DMS153 treated with DMSO at 0.1 percent for 48 hours (cell line): ENCODE data around the gene THOC6.
"Not testable (repeated sequence)": the region's sequence is repeated elsewhere in the genome, so short reads cannot be mapped to it uniquely, and the experiment has no call there.

Experiments
- DNase-seq: peaks from one replicate; lab custom pipeline; 2025; ENCODE audit not compliant: unreplicated experiment; lab: John Stamatoyannopoulos, UW

The THOC6 gene

DNA sequence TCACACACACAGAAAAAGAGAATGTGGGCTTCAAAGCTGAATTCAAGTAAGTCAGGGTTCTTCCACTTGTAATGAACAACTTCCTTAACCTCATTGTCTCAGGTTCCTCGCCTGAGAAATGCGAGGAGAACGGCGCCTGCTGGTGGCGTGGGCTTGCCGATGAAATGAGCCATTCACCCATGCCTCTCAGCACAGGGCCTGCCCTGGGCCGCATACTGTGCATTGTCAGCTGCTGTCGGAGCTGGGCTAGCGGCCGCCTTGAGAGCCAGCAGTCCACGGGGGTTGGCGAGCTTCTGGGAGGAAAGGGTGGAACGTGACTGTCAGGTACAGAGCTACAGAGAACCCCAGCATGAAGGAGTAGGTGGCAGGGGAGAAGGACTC, 29.5 kb downstream of the THOC6 start:
- not testable (repeated sequence) for DNase-seq

DNA sequence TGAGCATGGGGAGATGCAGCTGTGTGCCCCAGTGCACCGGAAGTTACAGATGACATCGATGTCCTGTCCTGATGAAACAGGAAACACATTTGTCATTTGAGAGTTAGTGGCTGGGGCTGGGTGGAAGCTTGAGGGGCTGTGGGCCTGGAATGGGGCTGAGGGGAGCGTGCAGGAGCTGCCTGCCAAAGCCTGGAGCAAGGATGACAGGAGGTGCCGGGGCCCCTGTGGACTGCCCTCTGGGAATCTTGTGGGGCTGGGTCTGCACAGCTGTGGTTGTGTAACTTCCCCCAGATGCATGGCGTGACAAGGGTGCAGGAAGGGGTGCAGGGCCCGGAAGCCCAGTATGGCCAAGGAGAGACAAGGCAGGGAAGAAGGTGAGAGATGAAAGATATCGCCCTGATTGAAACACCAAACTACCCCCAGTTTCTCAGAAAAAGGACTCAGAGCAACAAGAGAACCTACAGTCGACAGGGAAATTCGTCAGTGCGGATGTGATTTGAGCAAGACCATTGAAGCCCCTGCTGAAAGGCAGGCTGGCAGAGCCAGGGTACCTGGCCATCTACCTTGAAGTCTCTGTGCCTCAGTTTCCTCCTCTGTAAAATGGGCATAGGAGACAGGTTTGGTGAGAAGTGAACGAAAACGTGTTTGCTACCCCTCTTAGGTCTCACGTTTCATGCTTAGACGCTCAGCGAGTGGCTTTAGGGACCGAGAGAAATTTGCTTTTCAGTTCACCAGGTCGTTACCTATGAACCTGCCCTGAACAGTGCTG, 31.3 kb downstream of the THOC6 start:
- DNase-seq, result no peak

DNA sequence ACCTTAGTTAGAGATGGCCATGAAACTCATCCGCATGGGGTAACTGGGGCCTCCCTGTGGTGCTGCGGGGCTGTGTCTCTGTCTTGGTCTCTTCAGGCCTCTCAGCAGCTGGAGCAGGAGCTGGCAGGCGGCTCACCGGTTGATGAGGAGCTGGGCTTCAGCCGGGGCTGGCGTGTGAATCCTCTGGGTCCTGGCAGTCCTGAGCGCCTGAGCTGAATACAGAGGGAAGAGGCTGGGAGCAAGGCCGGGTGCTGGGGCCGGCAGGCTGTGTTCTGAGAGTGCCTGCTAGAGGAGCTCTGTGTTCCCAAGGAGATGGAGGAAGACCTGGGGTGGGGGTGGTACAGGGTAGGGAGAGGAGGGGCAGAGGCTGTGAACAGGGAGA, 31.9 kb downstream of the THOC6 start:
- not testable (repeated sequence) for DNase-seq

DNA sequence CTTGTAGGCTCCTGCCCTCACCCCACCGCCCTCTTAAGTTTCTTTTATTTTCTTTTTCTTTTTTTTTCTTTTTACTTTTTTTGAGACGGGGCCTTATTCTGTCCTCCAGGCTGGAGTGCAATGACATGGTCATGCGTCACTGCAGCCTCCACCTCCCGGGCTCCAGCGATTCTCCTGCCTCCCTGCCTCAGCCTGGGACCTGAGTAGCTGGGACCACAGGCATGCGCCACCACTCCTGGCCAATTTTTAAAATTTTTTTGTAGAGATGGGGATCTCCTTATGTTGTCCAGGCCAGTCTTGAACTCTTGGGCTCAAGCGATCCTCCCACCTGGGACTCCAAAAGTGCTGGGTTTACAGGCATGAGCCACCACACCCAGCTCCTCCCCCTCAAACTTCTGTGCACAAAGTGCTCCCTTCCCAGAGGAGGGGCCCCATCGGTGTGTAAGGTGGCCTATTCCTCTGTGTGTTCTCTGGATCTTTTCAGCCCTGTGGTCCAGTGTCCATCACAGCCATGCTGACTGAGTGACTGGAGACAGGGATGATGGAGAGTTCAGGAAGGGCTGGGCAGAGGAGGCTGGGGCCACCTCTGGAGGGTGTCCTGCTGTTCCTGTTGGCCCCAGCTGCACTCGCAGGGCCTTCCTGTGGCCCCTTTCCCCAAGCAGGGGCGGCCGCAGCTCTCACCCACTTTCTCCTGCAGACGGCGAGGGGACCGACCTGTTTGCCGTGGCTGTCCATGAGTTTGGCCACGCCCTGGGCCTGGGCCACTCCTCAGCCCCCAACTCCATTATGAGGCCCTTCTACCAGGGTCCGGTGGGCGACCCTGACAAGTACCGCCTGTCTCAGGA, 32.7 kb downstream of the THOC6 start:
- no peak for DNase-seq

DNA sequence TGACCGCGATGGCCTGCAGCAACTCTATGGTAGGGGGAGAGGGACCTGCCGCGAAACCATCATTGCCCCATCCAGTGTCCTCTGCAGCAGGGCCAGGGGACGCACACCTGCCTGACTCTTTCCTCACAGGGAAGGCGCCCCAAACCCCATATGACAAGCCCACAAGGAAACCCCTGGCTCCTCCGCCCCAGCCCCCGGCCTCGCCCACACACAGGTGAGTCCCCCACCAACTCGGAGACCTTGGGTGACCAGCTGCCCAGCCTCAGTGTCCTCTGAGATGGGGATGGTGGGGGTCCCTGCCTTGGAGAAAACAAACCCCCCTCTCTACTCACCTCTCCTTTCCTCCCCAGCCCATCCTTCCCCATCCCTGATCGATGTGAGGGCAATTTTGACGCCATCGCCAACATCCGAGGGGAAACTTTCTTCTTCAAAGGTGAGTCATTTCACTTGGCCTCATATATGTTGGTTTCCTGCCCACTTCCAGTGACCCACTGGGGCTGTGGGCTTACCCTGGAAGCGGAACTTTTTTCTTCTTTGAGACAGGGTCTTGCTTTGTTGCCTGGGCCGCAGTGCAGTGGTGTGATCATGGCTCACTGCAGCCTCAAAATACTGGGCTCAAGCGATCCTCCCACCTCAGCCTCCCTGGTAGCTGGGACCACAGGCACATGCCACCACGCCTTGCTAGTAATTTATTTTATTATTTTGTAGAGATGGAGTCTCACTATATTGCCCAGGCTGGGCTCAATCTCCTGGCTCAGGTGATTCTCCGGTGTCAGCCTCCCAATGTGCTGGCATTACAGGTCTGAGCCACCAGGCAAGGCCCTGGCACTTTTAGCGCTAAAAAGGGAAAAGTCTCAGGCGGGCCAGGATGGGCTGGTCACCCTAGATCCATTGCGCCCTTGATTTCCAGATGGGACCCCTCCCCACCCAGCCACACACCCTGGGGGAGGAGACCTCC, 33.6 kb downstream of the THOC6 start:
- DNase-seq, result no peak

DNA sequence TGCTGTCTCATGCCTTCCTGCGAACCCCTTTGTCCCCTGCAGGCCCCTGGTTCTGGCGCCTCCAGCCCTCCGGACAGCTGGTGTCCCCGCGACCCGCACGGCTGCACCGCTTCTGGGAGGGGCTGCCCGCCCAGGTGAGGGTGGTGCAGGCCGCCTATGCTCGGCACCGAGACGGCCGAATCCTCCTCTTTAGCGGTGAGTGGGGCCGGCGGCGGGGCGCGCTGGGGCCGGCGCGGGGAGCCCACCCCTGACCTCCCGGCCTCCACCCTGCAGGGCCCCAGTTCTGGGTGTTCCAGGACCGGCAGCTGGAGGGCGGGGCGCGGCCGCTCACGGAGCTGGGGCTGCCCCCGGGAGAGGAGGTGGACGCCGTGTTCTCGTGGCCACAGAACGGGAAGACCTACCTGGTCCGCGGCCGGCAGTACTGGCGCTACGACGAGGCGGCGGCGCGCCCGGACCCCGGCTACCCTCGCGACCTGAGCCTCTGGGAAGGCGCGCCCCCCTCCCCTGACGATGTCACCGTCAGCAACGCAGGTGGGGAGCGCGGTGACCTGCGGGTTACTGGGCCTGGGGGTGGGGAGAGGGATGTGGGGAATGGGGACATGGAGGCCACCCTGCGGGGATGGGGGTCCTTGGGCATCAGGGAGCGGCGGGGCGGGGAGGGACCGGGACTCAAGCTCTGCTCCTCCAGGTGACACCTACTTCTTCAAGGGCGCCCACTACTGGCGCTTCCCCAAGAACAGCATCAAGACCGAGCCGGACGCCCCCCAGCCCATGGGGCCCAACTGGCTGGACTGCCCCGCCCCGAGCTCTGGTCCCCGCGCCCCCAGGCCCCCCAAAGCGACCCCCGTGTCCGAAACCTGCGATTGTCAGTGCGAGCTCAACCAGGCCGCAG, 34.5 kb downstream of the THOC6 start:
- no peak for DNase-seq

DNA sequence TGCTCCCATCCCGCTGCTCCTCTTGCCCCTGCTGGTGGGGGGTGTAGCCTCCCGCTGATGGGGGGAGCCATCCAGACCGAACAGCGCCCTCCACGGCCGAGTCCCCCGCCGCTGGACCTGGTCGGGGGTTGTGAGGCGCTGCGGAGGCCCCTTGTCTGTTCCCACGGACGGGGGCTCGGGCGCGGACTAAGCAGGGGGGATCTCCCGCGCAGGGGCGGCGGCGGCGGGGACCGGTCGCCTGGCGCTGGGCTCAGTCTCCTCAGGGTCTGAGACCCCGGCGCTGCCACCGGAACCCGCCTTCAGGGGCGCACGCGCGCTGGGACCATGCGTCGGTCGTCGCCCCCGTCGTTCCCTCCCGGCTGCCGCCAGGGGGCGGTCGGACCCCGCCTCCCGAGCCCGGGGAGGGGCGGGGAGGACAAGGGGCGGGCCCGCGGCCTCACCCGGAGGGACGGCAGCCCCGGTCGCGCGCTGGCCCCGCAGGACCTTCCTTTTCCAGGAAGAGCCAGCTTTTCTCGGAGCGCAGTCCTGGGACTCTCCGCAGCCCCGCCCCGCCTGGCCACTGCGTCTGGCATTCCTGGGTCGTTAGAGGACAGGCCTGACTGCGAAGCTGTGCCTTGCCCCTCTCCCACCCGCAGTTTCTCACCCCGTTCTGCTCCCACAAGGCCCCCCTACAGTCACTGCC, 35.3 kb downstream of the THOC6 start:
- peak; percentile 62 for DNase-seq

DNA sequence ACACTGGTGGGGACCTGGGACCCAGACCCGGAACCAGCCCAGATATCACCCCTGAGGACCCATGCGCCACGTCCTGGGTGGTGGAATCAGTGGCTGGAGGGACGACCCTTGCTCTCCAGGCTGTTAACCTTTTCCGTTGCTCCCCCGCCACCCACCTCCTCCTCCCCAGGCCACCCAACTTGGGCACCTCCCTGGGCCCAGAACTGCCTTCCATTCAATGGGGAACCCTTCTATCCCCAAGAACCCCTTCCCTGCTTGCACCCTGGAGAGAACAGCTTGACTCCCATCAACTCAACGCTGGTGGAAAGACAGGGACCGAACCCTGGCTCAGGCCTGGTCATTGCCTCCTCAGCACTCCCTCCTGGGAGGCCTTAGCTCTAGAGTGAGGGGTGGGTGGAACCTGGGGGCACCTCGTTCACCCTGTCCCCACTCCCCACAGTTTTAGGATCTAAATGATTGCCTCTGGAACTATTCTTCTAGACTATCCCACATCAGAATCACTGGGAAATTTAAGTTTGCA, 35.9 kb downstream of the THOC6 start:
- DNase-seq, result no peak

DNA sequence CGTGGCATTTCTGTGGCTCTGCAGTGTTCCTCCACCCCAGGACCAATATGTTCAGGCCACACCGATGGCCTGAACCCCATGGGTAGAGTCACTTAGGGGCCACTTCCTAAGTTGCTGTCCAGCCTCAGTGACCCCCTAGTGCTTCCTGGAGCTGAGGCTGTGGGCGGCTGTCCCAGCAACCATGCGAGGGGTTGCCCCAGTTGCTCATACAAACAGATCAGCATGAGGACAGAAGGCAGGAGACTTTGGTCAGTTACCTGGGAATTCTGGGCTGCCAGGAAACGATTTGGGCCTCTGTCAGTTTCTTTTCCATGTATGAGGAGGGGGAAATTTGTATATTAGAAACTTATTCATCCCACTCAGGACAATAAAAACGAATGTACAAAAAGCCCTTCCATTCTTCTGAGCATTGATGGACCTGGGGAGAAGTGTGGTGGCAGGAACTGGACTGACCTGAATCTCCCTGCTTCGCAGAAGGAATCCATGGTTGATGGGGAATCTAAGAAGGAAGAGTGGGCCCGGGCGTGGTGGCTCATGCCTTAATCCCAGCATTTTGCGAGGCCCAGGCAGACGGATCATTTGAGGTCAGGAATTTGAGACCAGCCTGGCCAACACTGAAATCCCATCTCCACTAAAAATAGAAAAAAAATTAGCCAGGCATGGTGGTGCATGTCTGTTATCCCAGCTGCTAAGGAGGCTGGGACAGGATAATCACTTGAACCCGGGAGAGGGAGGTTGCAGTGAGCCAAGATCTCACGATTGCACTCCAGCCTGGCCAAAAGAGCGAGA, 36.7 kb downstream of the THOC6 start:
- no peak for DNase-seq

DNA sequence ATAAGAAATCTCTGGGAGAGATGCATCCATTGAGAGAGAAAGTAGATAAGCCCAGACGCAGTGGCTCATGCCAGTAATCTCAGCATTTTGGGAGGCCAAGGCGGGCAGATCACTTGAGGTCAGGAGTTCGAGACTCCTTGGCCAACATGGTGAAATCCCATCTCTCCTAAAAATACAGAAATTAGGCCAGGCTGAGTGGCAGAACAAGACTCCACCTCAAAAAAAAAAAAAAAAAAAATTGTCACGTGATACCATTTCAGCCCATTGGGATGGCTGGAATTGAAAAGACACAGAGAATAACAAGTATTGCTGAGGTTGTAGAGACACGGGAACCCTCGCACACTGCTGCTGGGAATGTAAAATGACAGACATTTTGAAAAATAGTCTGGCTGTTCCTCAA, 38.7 kb downstream of the THOC6 start:
- no peak for DNase-seq

DNA sequence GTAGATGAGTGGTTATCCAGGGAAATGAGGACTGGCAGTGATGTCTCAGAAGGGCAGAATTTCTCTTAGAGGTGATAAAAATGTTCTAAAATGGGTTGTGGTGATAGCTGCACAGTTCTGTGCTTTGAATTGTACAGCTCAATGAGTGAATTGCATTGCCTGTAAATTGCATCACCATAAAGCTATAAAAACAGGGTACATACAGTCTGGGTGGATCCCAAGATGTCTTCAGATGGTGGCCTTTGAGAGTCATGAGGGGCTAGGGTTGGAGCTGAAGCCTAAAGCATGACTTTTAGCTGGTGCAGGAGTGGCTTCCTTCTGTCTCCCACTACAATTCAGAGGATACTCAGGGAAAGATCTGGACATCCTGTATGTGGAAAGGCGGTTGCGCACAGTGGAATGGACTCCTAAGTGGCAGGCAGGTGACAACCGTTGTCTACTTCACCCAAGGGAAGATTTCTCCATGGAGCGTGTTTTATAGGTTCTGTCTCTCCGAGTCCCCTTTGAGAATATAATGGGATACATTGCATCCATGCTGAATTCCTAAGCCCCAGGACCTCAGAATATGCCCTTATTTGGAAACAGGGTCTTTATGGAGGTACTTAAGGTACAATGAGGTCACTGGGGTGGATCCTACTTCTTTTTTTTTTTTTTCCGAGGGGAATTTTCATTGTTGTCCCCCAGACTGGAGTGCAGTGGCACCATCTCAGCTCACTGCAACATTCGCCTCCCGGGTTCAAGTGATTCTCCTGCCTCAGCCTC, 40.0 kb downstream of the THOC6 start:
- DNase-seq, result no peak

DNA sequence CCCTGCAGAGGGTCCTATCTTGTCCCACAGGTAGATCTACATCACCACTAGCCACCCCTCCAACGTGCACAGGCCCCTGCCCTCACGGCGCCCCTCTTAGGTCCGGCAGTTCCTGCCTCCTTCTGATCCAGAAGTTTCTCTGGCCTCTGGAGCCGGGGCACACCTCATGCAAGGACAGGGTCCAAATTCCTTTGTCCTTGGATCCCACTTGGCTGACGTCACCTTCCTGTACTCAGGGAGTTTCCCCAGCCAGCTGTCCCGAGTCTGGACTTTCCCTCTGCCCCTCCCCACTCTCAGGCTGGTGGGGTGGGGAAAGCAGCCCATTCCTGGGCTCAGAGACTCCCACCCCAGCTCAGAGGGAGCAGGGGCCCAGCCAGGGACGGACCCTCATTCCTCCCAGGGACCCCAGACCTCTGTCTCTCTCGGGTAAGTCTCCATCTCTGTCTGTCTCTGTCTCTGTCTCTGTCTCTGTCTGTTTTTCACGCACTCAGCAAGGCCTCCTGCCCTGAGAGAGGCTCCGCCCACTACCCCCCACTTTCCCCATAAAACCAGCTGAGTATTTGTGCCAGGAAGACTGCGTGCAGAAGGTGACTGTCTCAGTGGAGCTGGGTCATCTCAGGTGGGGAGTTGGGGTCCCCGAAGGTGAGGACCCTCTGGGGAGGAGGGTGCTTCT, 41.4 kb downstream of the THOC6 start, which contains the start of gene IL32:
Gene IL32, plus strand, starts transcription at position 572 of the 673 bp plus-strand sequence. CDS start 172 bp downstream, outside the sequence.
- DNase-seq, result no peak

DNA sequence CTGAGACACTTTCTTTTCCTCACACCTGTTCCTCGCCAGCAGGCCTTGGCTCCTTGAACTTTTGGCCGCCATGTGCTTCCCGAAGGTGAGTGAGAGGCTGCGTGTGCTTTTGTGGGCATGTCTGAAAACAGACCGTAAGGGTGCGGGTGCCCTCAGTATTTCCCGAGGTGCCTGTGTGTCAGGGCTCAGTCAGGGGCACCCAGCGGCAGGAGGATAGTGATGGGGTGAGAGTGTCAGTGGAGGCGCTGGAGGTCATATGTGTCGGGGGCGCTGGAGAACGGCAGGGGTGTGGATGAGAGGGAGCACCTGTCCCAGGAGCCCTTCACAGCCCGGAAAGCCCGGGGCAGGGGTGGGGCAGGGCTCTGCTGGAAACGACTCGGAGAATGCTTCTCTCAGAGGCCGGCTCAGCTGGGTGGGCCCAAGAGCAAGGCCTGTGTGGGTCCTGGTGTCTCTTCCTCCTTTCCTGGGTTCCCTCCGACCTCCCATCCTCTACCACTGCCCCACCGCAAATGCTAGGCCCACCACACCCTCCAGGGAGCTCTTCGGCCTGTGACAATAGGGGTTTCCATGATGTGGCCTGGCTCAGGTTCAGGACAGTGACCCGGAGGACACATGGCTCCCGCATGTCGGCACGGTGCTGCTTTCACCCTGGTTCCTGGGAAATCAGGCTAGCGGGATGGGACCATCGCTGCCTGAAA, 42.1 kb downstream of the THOC6 start:
- DNase-seq, result no peak

DNA sequence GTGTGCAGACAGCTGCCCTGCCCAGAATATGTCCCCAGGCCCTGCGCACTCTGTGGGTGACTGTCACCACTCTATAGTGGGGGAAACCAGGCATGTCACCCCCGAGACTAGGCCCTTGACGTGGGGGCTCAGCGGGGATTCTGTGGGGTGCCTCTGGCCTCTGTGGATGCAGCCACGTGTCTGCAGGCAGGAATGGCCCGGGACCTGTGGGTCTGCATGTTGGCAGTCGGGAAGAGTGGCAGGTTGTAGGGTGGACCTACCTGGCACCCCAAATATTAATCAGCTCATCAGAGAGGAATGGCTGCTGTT, 42.6 kb downstream of the THOC6 start:
- no peak for DNase-seq

DNA sequence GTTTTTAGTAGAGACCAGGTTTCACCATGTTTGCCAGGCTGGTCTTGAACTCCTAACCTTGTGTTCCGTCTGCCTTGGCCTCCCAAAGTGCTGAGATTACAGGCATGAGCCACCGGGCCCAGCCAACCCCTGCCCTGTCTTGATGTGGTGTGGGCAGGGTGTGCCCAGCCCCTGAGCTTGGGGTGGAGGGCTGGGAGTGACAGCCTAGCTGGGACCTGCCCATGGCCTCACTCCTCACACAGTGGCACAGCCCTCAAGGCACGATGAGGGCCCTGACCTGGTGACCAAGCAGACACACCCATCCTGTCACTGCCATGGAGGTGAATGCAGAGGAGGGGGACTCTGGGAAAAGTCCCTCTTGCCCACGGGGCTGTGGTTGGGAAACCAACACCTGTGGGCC, 44.7 kb downstream of the THOC6 start:
- DNase-seq, result no peak

DNA sequence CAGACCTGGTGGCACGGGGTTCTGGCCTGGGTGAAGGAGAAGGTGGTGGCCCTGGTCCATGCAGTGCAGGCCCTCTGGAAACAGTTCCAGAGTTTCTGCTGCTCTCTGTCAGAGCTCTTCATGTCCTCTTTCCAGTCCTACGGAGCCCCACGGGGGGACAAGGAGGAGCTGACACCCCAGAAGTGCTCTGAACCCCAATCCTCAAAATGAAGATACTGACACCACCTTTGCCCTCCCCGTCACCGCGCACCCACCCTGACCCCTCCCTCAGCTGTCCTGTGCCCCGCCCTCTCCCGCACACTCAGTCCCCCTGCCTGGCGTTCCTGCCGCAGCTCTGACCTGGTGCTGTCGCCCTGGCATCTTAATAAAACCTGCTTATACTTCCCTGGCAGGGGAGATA, 45.3 kb downstream of the THOC6 start:
- DNase-seq, result not testable (repeated sequence)

DNA sequence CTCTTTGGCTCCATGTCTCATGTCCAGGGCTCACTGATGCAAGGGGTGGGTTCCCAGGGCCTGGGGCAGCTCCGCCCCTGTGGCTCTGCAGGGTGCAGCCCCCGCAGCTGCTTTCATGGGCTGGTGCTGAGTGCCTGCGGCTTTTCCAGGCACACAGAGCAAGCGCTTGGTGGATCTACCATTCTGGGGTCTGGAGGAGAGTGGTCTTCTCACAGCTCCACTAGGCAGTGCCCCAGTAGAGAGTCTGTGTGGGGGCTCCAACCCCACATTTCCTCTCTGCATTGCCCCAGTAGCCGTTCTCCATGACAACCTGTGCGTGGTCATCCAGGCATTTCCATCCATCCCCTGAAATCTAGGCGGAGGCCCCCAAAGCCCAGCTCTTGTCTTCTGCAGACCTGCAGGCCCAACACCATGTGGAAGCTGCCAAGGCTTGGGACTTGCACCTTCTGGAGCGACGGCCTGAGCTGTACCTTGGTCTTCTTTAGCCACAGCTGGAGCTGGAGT, 46.8 kb downstream of the THOC6 start:
- no peak for DNase-seq
